ENCODE measurements around the gene TBC1D12.

- TF ChIP-seq CTCF (IDR thresholded peaks at IDR 0.05) (peak; percentile 83), EZH2phosphoT487 (IDR thresholded peaks at IDR 0.05) (peak; percentile 27), EZH2 (IDR thresholded peaks at IDR 0.05) (peak; percentile 49)
Measured at GRCh38 chr10:94362360-94363250, 39.7 kb upstream of the TBC1D12 start, which contains the start of gene NOC3L.

Measured in neural progenitor cell (in vitro differentiated cells).